HG02588 (cell line): ENCODE data around the gene RAPGEF6.
A peak's percentile ranks its signal among the peaks of the same experiment; 100 is the strongest.

Source experiments
- ATAC-seq: cut with Tn5 transposase; IDR thresholded peaks from one replicate; pipeline ENCODE4 v1.9.1; 2021; ENCODE audit warnings: mild to moderate bottlenecking, moderate library complexity; ENCODE audit not compliant: unreplicated experiment

RAPGEF6 gene

GRCh38 chr5:131550606-131551005 lies 84.4 kb downstream of the RAPGEF6 start:
- ATAC-seq = no peak

DNA sequence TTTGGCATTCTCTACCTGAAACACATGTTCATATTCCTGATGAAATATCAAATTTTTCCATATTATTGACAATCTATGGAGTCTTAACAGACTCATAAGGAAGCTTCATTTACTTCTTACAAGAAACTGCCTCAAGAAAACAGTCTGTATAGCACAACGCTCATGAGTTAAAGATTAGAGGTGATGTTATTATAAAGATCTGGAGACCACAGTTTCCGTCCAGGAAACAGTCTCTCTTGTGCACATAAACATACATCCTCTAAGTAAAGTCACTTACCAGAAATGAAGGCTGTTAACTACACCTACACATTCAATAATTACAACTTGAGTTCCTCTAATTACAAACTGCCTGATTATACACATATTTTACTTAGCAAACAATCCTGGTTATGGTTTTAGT lies 86.9 kb downstream of the RAPGEF6 start:
- no peak for ATAC-seq

- ATAC-seq = no peak
Measured at GRCh38 chr5:131545845-131546244, 89.2 kb downstream of the RAPGEF6 start.

DNA sequence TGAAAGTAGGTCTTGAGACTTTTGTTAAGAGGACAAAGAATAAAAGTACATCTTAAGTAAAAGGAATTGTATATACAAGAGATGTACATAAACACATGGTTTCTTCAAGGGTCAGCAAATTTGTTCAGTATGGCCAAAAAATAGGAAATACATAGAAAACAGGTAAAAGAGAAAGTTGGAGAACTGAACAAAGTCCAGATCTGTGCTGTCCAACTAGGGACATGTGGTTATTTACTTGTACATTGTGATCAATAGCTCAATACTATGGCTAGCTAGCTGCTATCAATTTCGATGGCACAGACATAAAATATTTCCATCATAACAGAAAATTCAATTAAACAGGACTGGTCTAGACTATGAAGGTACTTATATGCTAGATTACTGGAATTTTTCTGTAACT lies 92.3 kb downstream of the RAPGEF6 start:
- ATAC-seq = no peak

DNA sequence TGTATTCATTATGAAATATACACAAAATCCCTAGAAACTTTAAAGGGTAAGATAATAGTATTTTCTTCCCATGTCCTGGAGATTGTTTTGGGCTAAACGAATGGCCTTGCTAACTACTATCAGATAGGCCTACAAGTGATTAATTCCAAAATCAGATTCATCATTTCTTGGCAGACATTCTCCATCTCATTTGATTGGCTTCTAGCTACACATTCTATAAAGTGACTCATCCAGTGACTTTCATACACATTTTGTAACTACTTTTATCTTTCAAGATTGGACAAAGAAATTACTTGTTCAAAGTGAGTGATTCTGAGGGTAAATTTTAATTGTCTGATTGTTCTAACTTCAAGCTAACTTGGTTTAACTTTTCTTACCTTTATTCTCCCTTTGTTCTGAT lies 93.3 kb downstream of the RAPGEF6 start:
- ATAC-seq = no peak

GRCh38 chr5:131541071-131541470 lies 94.0 kb downstream of the RAPGEF6 start:
- no peak for ATAC-seq

DNA sequence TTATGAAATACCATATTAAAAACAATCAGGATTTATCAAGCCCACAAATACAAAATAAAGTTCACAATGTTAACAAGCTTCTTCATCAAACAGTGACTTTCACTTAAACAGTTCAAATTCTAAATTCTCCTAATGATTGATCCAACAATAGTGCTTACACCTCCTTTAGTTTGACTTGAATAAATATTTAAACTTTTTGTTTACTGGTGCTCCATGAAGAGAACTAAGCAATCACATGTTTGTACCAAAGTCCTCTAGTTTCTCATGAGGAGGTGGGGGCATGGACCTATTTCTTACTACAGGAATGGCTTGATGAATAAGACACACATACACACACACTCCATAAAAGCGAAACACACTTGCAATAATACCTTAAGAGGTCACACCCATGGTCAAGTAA lies 95.8 kb downstream of the RAPGEF6 start:
- no peak for ATAC-seq

- ATAC-seq = no peak
Measured at GRCh38 chr5:131538177-131538593, 96.8 kb downstream of the RAPGEF6 start.

GRCh38 chr5:131536850-131537448 lies 98.1 kb downstream of the RAPGEF6 start:
- no peak for ATAC-seq

DNA sequence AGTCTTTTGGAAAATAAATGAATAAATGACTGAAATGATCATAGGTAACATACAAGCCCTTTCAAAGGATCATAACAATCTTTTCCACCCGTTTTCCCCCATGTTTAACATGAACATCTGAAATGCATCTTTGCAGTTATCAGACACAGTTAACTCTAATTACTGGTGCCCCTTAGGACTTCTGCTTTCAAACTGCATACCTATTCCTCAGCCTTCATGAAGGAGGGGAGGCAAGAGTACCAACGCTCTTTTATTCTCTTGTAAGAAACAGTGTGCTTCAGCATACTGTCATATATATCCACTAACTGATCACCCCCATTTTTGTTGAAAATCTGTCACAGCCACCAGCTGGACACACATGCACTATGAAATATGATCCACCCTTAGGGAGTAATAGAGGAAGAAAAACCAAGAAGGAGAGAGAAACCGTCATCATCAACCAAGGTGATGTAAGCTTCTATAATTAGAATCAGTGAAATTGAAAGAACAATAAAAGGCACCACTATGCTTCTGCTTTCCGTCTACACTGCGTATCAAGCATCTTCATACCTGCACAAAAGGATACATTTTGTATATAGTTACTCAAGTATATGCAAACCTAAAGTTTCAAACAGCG lies 98.7 kb downstream of the RAPGEF6 start:
- peak; percentile 94 for ATAC-seq

GRCh38 chr5:131534974-131535373 lies 100.1 kb downstream of the RAPGEF6 start:
- ATAC-seq = no peak

DNA sequence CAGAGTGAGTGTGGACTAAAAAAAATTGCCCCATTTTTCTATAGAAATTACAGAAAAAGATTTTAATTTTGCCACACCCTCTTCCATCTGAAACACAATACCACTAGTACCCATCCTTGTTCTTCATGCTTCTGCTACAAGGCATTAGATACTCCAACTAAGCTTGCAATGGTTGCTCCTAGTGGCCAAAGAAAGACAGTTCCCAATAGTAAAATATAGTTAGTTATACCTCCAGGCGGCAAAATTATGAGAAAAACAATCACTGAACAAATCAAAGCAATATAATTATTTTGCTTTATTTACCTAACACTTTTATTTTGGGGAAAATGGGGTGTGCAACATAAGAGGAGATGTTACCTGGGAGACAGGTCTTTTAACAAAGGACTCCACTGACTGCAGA lies 101.2 kb downstream of the RAPGEF6 start:
- ATAC-seq = no peak

DNA sequence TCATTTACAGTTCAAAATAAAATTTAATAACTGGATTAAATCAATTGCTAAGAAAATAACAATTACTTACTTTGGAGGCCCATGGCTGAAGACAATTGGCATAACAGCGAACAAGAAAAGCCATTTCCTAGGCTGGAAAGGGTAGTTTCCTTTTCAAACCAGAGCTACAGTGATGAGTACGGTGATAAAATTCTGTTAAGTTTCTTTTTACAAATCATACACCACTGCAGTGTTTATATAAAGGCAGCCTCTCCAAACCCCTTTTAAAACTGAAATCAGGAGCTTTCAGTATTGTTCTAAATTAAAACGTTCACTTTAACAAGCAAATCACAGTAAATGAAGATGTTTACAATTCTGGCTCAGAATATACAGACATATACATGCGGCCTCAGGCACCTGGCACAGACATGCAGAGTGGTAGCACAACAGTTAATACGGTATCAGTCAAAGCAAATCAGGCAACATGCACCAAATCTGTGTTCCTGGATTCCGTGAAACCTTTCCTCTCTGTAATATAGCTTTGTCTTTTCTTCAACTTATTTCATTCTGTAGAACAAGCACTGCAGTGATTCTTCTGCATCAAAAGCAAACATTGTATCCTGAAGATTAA lies 102.9 kb downstream of the RAPGEF6 start:
- no peak for ATAC-seq

DNA sequence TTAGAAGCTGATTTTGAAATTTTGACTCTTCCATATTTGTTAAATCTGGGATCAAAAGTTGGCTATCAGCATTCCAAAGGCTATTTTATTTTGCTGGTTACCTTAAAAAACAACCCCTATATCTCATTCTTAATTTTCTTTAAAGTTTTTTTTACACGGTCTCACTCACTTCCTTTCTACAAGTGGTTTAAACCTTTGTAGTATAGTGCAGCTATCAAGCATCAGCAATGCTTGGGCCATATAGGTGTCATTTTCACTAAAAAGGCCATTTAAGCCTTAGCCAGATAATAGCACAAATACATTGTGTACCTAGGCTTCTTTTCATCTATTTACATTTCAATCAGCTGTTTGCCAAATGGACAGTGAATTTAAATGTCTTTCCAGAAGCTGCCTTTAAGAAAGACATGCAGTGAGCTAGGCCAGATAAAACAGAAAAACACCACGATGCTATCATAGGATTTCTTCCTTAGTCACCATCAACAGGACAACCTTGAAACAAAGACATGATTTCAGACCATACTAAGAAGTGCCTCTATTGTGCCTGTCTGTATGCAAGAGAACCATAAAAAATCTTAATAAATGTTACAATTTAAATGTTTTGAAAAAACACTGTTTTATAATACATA lies 104.2 kb downstream of the RAPGEF6 start:
- ATAC-seq = no peak

DNA sequence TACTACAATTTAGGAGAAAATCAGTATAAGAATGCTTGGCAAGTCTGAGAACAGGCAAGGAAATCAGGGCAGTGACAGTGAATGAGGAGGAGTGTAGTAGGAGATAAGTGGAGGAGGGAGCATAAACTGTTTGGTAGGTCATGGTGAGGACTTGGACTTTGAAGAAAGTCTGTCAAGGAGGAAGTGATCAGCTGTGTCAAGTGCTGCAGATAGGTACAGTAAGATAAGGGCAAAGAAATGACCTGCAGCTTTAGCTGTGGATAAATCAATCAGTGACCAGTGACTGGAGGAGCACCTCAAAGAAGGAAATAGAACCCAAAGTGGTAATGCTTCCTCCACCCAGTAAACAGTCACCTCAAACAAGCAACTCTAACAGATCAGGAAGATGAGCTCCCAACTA lies 106.3 kb downstream of the RAPGEF6 start:
- ATAC-seq = peak; percentile 52

DNA sequence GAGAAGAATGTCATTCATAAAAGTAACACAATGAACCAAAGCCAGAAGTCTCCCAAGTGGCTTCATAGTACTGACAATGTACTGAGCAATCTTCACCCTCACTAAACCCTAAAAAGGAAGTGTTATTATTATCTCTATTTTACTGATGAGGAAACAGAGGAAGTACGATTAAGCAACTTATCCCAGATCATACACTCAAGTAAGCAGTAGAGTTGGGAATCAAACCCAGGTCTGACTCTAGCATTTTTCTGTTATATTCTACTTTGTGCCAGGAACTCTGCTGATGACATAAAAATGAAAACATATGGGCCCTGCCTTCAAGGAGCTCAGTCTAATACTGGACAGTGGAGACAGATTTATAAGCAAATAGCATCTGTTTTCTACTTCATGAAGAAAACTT lies 109.2 kb downstream of the RAPGEF6 start:
- no peak for ATAC-seq

GRCh38 chr5:131524431-131524830 lies 110.6 kb downstream of the RAPGEF6 start:
- no peak for ATAC-seq

- no peak for ATAC-seq
Measured at GRCh38 chr5:131523500-131524185, 111.4 kb downstream of the RAPGEF6 start.

DNA sequence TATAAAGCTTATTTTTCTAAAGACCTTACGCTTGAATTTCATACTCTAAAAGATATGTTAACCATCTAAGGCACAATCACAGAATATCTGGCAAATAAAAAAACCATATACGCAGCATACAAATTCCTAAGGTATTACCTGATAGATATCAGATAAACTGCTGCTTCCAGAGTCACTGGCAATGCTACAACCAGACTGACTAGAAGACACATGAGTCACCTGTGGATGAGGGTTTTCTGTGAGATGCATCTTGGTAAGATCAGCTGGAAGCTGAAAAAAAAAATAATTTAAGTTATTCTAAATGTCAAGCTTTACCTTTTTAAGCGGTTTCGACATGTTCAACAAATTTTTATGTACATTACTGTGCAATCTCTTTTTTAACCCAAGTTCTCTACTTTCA lies 113.8 kb downstream of the RAPGEF6 start:
- ATAC-seq = no peak

DNA sequence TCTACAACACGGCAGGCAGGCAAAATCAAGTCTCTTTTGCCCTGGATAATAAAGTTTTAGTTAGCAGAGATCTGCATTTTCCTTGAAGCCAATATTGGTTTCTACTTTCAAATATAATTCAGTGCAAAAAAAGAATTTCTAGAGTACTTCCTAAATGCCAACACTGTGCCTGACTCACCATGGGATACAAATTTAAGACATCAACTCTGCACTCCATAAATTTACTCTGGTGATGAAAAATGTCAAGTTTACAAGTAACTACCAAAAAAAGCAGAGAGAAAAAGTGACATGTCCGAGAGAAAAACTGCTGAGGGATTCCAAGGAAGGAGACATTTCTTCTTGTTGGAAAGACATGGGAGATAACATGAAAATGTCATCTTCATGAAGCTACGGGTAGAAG lies 119.7 kb downstream of the RAPGEF6 start:
- no peak for ATAC-seq
